OCI-LY3 (cell line): ENCODE data around the gene CD58.

Experiments used
- CTCF ChIP-seq: fragments of 200-600, 300-600 bp; sonication (generic); IDR thresholded peaks from 2 replicates; pipeline ENCODE4 v1.5.1; 2014; ENCODE audit warnings: antibody characterized with exemption, low read length, low read depth
- EZH2phosphoT487 ChIP-seq: fragments of 200-600 bp; shearing (Covaris generic); IDR thresholded peaks from 2 replicates; pipeline ENCODE4 v1.6.1; 2018; ENCODE audit warnings: antibody characterized with exemption, mixed run types, low read depth

GRCh38 chr1:116508984-116509980 lies 61.5 kb downstream of the CD58 start:
- TF ChIP-seq CTCF (no peak), EZH2phosphoT487 (no peak)
